Measurements from ENCODE around the gene CFAP100. TPM values are rescaled to one million over a fixed set of nuclear protein-coding genes. Genes with fewer than 3 reads are reported as not detected.

Gene CFAP100
- total RNA-seq, 4 donors from 2014 or later: 6.1 TPM; not detected in 3

- Histone ChIP-seq H3K36me3 (peaks cover 0 to 90% (median 0%) of the 10 kb centered on the region in 3 donors), H3K9me3 (peaks cover 0 to 8% (median 0%) of the 10 kb centered on the region in 4 donors), H3K27ac (no peak overlapping the region), H3K27me3 (no peaks in the 10 kb centered on the region), H3K4me1 (no peaks in the 10 kb centered on the region), H3K4me3 (no peak overlapping the region)
- TF ChIP-seq POLR2A (IDR thresholded peaks at IDR 0.05): no peak
- TF ChIP-seq CTCF (IDR thresholded peaks at IDR 0.05): no peak
- no peak for TF ChIP-seq EP300 (IDR thresholded peaks at IDR 0.05)
- no peak for DNase-seq (ENCODE audit: low spot score in 2 of 2)
- 89 to 93% methylated on average over 13 to 14 of the region's 14 CpGs for WGBS, 2 donors
These were observed 41.0 kb downstream of the CFAP100 start for GRCh38 chr3:126435456-126436315.

- Histone ChIP-seq H3K4me3 (no peak overlapping the region), H3K27me3 (no peaks in the 10 kb centered on the region), H3K9me3 (no peaks in the 10 kb centered on the region), H3K36me3 (peaks cover 0 to 95% (median 0%) of the 10 kb centered on the region in 3 donors), H3K4me1 (no peaks in the 10 kb centered on the region), H3K27ac (no peak overlapping the region)
- no peak for DNase-seq (ENCODE audit: low spot score in 2 of 2)
- WGBS, 2 donors: 93 to 94% methylated on average over 18 of the region's 18 CpGs
- TF ChIP-seq CTCF (IDR thresholded peaks at IDR 0.05) (no peak), POLR2A (IDR thresholded peaks at IDR 0.05) (no peak), EP300 (IDR thresholded peaks at IDR 0.05) (no peak)
These were observed 42.4 kb downstream of the CFAP100 start for GRCh38 chr3:126436826-126437717.

GRCh38 chr3:126438186-126438585, 43.5 kb downstream of the CFAP100 start:
- Histone ChIP-seq H3K27ac (no peak overlapping the region), H3K36me3 (peaks cover 0 to 85% (median 0%) of the 10 kb centered on the region in 3 donors), H3K27me3 (no peaks in the 10 kb centered on the region), H3K4me1 (no peaks in the 10 kb centered on the region), H3K9me3 (no peaks in the 10 kb centered on the region), H3K4me3 (no peak overlapping the region)
- DNase-seq (ENCODE audit: low spot score in 2 of 2): no peak
- 87 to 90% methylated on average over 8 of the region's 8 CpGs for WGBS, 2 donors
- TF ChIP-seq POLR2A (IDR thresholded peaks at IDR 0.05) (no peak), CTCF (IDR thresholded peaks at IDR 0.05) (no peak), EP300 (IDR thresholded peaks at IDR 0.05) (no peak)

GRCh38 chr3:126438746-126439145, 44.0 kb downstream of the CFAP100 start:
- Histone ChIP-seq H3K27ac (no peak overlapping the region), H3K9me3 (no peaks in the 10 kb centered on the region), H3K4me3 (no peak overlapping the region), H3K27me3 (no peaks in the 10 kb centered on the region), H3K36me3 (peaks cover 0 to 79% (median 0%) of the 10 kb centered on the region in 3 donors), H3K4me1 (no peaks in the 10 kb centered on the region)
- DNase-seq (ENCODE audit: low spot score in 2 of 2): no peak
- TF ChIP-seq EP300 (IDR thresholded peaks at IDR 0.05) (no peak), CTCF (IDR thresholded peaks at IDR 0.05) (no peak), POLR2A (IDR thresholded peaks at IDR 0.05) (no peak)
- 93 to 97% methylated on average over 10 of the region's 10 CpGs for WGBS, 2 donors

All from tibial nerve (tissue), 4 donors.